HEK293 (cell line): ENCODE results near the gene NCR3LG1.

Experiments used
- TF ChIP-seq, protein P1 (sequence below): fragments of 450-650 bp; formaldehyde crosslinking; IDR thresholded peaks from 2 replicates; pipeline ENCODE4 v1.5.1; 2016; ENCODE audit warnings: missing biosample characterization, missing genetic modification characterization
- TF ChIP-seq, protein P2 (sequence below): fragments of 450-650 bp; formaldehyde crosslinking; optimal IDR thresholded peaks from 2 replicates; pipeline ENCODE3; 2016; ENCODE audit warnings: missing biosample characterization, mild to moderate bottlenecking, missing genetic modification characterization

DNA sequence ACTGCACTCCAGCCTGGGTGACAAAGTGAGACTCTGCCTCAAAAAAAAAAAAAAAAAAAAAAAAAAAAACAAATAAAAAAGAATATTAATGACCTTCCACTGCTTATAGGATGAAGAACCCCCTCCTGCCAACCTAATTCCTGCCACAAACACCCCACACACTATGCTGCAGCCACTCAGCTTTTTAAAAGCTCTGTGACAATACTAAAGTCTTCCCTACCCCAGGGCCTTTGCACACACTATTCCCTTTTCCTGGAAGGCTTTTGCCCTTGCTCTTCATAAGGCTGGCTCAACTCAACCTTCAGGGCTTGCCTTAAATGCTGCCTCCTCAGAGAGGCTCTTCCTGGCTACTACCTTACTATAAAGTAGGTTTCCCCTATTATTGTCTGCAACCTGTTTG lies 47.6 kb downstream of the NCR3LG1 start:
- TF ChIP-seq, protein P1, sequence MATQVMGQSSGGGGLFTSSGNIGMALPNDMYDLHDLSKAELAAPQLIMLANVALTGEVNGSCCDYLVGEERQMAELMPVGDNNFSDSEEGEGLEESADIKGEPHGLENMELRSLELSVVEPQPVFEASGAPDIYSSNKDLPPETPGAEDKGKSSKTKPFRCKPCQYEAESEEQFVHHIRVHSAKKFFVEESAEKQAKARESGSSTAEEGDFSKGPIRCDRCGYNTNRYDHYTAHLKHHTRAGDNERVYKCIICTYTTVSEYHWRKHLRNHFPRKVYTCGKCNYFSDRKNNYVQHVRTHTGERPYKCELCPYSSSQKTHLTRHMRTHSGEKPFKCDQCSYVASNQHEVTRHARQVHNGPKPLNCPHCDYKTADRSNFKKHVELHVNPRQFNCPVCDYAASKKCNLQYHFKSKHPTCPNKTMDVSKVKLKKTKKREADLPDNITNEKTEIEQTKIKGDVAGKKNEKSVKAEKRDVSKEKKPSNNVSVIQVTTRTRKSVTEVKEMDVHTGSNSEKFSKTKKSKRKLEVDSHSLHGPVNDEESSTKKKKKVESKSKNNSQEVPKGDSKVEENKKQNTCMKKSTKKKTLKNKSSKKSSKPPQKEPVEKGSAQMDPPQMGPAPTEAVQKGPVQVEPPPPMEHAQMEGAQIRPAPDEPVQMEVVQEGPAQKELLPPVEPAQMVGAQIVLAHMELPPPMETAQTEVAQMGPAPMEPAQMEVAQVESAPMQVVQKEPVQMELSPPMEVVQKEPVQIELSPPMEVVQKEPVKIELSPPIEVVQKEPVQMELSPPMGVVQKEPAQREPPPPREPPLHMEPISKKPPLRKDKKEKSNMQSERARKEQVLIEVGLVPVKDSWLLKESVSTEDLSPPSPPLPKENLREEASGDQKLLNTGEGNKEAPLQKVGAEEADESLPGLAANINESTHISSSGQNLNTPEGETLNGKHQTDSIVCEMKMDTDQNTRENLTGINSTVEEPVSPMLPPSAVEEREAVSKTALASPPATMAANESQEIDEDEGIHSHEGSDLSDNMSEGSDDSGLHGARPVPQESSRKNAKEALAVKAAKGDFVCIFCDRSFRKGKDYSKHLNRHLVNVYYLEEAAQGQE (tag by site-specific recombination), result no peak
- TF ChIP-seq, protein P2, sequence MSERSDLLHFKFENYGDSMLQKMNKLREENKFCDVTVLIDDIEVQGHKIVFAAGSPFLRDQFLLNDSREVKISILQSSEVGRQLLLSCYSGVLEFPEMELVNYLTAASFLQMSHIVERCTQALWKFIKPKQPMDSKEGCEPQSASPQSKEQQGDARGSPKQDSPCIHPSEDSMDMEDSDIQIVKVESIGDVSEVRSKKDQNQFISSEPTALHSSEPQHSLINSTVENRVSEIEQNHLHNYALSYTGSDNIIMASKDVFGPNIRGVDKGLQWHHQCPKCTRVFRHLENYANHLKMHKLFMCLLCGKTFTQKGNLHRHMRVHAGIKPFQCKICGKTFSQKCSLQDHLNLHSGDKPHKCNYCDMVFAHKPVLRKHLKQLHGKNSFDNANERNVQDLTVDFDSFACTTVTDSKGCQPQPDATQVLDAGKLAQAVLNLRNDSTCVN (tag by site-specific recombination), result no peak
